Stimulated activated memory B cell treated with anti-CD40 and anti-IgM and Interleukin-4, amounts not matched to agents 10 μg/mL and 1 μg/mL and 100 μg/mL, for 72 hours (primary cell): Measurements from ENCODE around the gene NEK9.
"Not testable (repeated sequence)": the region's sequence is repeated elsewhere in the genome, so short reads cannot be mapped to it uniquely, and the experiment has no call there.

Experiments
- ATAC-seq: fragments of 150-1000 bp; cut with Tn5 transposase; 2 replicates; pipeline ENCODE4 v1.10.0; 2021
- H3K27ac Mint-ChIP-seq: one replicate; pipeline ENCODE4 v1.8.0; 2022; ENCODE audit warnings: mild to moderate bottlenecking, mixed read lengths
- H3K27me3 Mint-ChIP-seq: one replicate; pipeline ENCODE4 v1.8.0; 2022; ENCODE audit warnings: mixed read lengths
- H3K36me3 Mint-ChIP-seq: one replicate; pipeline ENCODE4 v1.8.0; 2022; ENCODE audit warnings: mixed read lengths
- H3K4me1 Mint-ChIP-seq: one replicate; pipeline ENCODE4 v1.8.0; 2022; ENCODE audit warnings: mixed read lengths
- H3K4me3 Mint-ChIP-seq: one replicate; pipeline ENCODE4 v1.8.0; 2022; ENCODE audit warnings: mild to moderate bottlenecking, moderate library complexity, mixed read lengths
- H3K9me3 Mint-ChIP-seq: one replicate; pipeline ENCODE4 v1.8.0; 2022; ENCODE audit warnings: mixed read lengths

The NEK9 gene

GRCh38 chr14:75069121-75069810 is 57.6 kb downstream of the NEK9 start, which contains the start of gene ZC2HC1C:
ZC2HC1C (plus strand) TSS chr14:75069641; CDS start chr14:75070574, 933 bp downstream.
- H3K27me3 Mint-ChIP-seq: no peaks in the 10 kb centered on the region
- H3K4me1 Mint-ChIP-seq: peaks cover 7% of the 10 kb centered on the region
- no peaks in the 10 kb centered on the region for H3K9me3 Mint-ChIP-seq
- H3K27ac Mint-ChIP-seq: no peak within 1 kb of the TSS
- no peaks in the 10 kb centered on the region for H3K36me3 Mint-ChIP-seq
- ATAC-seq: peak; percentile 89
- peak within 1 kb of the TSS; percentile 20 for H3K4me3 Mint-ChIP-seq

- H3K27me3 Mint-ChIP-seq: no peaks in the 10 kb centered on the region
- H3K4me1 Mint-ChIP-seq: peaks cover 15% of the 10 kb centered on the region
- H3K36me3 Mint-ChIP-seq: no peaks in the 10 kb centered on the region
- H3K9me3 Mint-ChIP-seq: no peaks in the 10 kb centered on the region
- H3K4me3 Mint-ChIP-seq: no peak overlapping the region
- ATAC-seq: no peak
- no peak overlapping the region for H3K27ac Mint-ChIP-seq
Measured at GRCh38 chr14:75068294-75069120, 58.3 kb downstream of the NEK9 start.

- not testable (repeated sequence) for H3K27ac Mint-ChIP-seq, ATAC-seq, H3K27me3 Mint-ChIP-seq, H3K36me3 Mint-ChIP-seq, H3K4me3 Mint-ChIP-seq, H3K9me3 Mint-ChIP-seq
- peaks cover 22% of the 10 kb centered on the region for H3K4me1 Mint-ChIP-seq
Measured at GRCh38 chr14:75067765-75068164, 59.1 kb downstream of the NEK9 start.

- H3K27ac Mint-ChIP-seq: no peak overlapping the region
- H3K4me3 Mint-ChIP-seq: no peak overlapping the region
- no peaks in the 10 kb centered on the region for H3K36me3 Mint-ChIP-seq
- no peak for ATAC-seq
- peaks cover 25% of the 10 kb centered on the region for H3K4me1 Mint-ChIP-seq
- H3K27me3 Mint-ChIP-seq: no peaks in the 10 kb centered on the region
- H3K9me3 Mint-ChIP-seq: no peaks in the 10 kb centered on the region
Measured at GRCh38 chr14:75067212-75067611, 59.6 kb downstream of the NEK9 start.

- H3K4me3 Mint-ChIP-seq: no peak overlapping the region
- no peaks in the 10 kb centered on the region for H3K9me3 Mint-ChIP-seq
- H3K4me1 Mint-ChIP-seq: peaks cover 25% of the 10 kb centered on the region
- no peaks in the 10 kb centered on the region for H3K27me3 Mint-ChIP-seq
- no peak for ATAC-seq
- no peaks in the 10 kb centered on the region for H3K36me3 Mint-ChIP-seq
- H3K27ac Mint-ChIP-seq: no peak overlapping the region
Measured at GRCh38 chr14:75066691-75067090, 60.2 kb downstream of the NEK9 start.

GRCh38 chr14:75064205-75064567 is 62.7 kb downstream of the NEK9 start:
- peaks cover 30% of the 10 kb centered on the region for H3K4me1 Mint-ChIP-seq

GRCh38 chr14:75063491-75064204 is 63.2 kb downstream of the NEK9 start, which contains the start of gene ACYP1:
ACYP1 (minus strand) TSS chr14:75064024; CDS start chr14:75063553, 471 bp downstream.
- Mint-ChIP-seq H3K4me1 (peaks cover 30% of the 10 kb centered on the region), H3K27ac (peak within 1 kb of the TSS; percentile 84), H3K27me3 (no peaks in the 10 kb centered on the region), H3K4me3 (peak within 1 kb of the TSS; percentile 96), H3K9me3 (no peaks in the 10 kb centered on the region), H3K36me3 (peaks cover 14% of the 10 kb centered on the region)
- ATAC-seq: peak; percentile 99

More at GRCh38 chr14:75064205-75064567, 62.7 kb downstream of the NEK9 start:
- H3K4me3 Mint-ChIP-seq: peak overlapping the region; percentile 96
- H3K9me3 Mint-ChIP-seq: no peaks in the 10 kb centered on the region
- no peak for ATAC-seq
- peak overlapping the region; percentile 84 for H3K27ac Mint-ChIP-seq
- H3K27me3 Mint-ChIP-seq: no peaks in the 10 kb centered on the region
- peaks cover 14% of the 10 kb centered on the region for H3K36me3 Mint-ChIP-seq

GRCh38 chr14:75063013-75063412 is 63.8 kb downstream of the NEK9 start:
- Mint-ChIP-seq H3K4me3 (peak overlapping the region; percentile 96), H3K9me3 (no peaks in the 10 kb centered on the region), H3K27me3 (no peaks in the 10 kb centered on the region), H3K27ac (peak overlapping the region; percentile 84), H3K36me3 (peaks cover 14% of the 10 kb centered on the region), H3K4me1 (peaks cover 30% of the 10 kb centered on the region)
- no peak for ATAC-seq

GRCh38 chr14:75060420-75060819 is 66.4 kb downstream of the NEK9 start:
- no peak for ATAC-seq
- Mint-ChIP-seq H3K27me3 (no peaks in the 10 kb centered on the region), H3K27ac (no peak overlapping the region), H3K4me3 (no peak overlapping the region), H3K4me1 (peaks cover 30% of the 10 kb centered on the region), H3K9me3 (no peaks in the 10 kb centered on the region), H3K36me3 (peaks cover 26% of the 10 kb centered on the region)

- Mint-ChIP-seq H3K36me3 (peaks cover 29% of the 10 kb centered on the region), H3K27ac (no peak overlapping the region), H3K9me3 (no peaks in the 10 kb centered on the region), H3K4me1 (peaks cover 30% of the 10 kb centered on the region), H3K27me3 (no peaks in the 10 kb centered on the region), H3K4me3 (no peak overlapping the region)
- no peak for ATAC-seq
Measured at GRCh38 chr14:75059642-75060041, 67.2 kb downstream of the NEK9 start.

- no peak overlapping the region for H3K4me3 Mint-ChIP-seq
- H3K4me1 Mint-ChIP-seq: peaks cover 19% of the 10 kb centered on the region
- H3K27ac Mint-ChIP-seq: no peak overlapping the region
- H3K9me3 Mint-ChIP-seq: no peaks in the 10 kb centered on the region
- peaks cover 22% of the 10 kb centered on the region for H3K36me3 Mint-ChIP-seq
- ATAC-seq: no peak
- H3K27me3 Mint-ChIP-seq: no peaks in the 10 kb centered on the region
Measured at GRCh38 chr14:75054421-75054820, 72.4 kb downstream of the NEK9 start.

- no peaks in the 10 kb centered on the region for H3K27me3 Mint-ChIP-seq
- no peak for ATAC-seq
- no peak overlapping the region for H3K4me3 Mint-ChIP-seq
- H3K27ac Mint-ChIP-seq: no peak overlapping the region
- peaks cover 28% of the 10 kb centered on the region for H3K36me3 Mint-ChIP-seq
- H3K4me1 Mint-ChIP-seq: peaks cover 18% of the 10 kb centered on the region
- H3K9me3 Mint-ChIP-seq: no peaks in the 10 kb centered on the region
Measured at GRCh38 chr14:75053396-75054291, 73.2 kb downstream of the NEK9 start.

- no peaks in the 10 kb centered on the region for H3K9me3 Mint-ChIP-seq
- H3K4me1 Mint-ChIP-seq: peaks cover 18% of the 10 kb centered on the region
- H3K27me3 Mint-ChIP-seq: no peaks in the 10 kb centered on the region
- H3K36me3 Mint-ChIP-seq: peaks cover 32% of the 10 kb centered on the region
- peak; percentile 47 for ATAC-seq
- peak overlapping the region; percentile 84 for H3K27ac Mint-ChIP-seq
- peak overlapping the region; percentile 84 for H3K4me3 Mint-ChIP-seq
Measured at GRCh38 chr14:75051556-75051899, 75.3 kb downstream of the NEK9 start.

- H3K27me3 Mint-ChIP-seq: no peaks in the 10 kb centered on the region
- H3K36me3 Mint-ChIP-seq: peaks cover 27% of the 10 kb centered on the region
- ATAC-seq: peak; percentile 91
- no peaks in the 10 kb centered on the region for H3K9me3 Mint-ChIP-seq
- H3K4me1 Mint-ChIP-seq: peaks cover 18% of the 10 kb centered on the region
- peak within 1 kb of the TSS; percentile 84 for H3K27ac Mint-ChIP-seq
- peak within 1 kb of the TSS; percentile 84 for H3K4me3 Mint-ChIP-seq
Measured at GRCh38 chr14:75050852-75051555, 75.8 kb downstream of the NEK9 start, which contains the start of gene MLH3. MLH3 (minus strand) TSS chr14:75051467; CDS start chr14:75049655, 1,812 bp downstream.
